ENCODE data around the gene CDH15.

CDH15 gene, protein sequence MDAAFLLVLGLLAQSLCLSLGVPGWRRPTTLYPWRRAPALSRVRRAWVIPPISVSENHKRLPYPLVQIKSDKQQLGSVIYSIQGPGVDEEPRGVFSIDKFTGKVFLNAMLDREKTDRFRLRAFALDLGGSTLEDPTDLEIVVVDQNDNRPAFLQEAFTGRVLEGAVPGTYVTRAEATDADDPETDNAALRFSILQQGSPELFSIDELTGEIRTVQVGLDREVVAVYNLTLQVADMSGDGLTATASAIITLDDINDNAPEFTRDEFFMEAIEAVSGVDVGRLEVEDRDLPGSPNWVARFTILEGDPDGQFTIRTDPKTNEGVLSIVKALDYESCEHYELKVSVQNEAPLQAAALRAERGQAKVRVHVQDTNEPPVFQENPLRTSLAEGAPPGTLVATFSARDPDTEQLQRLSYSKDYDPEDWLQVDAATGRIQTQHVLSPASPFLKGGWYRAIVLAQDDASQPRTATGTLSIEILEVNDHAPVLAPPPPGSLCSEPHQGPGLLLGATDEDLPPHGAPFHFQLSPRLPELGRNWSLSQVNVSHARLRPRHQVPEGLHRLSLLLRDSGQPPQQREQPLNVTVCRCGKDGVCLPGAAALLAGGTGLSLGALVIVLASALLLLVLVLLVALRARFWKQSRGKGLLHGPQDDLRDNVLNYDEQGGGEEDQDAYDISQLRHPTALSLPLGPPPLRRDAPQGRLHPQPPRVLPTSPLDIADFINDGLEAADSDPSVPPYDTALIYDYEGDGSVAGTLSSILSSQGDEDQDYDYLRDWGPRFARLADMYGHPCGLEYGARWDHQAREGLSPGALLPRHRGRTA

DNA sequence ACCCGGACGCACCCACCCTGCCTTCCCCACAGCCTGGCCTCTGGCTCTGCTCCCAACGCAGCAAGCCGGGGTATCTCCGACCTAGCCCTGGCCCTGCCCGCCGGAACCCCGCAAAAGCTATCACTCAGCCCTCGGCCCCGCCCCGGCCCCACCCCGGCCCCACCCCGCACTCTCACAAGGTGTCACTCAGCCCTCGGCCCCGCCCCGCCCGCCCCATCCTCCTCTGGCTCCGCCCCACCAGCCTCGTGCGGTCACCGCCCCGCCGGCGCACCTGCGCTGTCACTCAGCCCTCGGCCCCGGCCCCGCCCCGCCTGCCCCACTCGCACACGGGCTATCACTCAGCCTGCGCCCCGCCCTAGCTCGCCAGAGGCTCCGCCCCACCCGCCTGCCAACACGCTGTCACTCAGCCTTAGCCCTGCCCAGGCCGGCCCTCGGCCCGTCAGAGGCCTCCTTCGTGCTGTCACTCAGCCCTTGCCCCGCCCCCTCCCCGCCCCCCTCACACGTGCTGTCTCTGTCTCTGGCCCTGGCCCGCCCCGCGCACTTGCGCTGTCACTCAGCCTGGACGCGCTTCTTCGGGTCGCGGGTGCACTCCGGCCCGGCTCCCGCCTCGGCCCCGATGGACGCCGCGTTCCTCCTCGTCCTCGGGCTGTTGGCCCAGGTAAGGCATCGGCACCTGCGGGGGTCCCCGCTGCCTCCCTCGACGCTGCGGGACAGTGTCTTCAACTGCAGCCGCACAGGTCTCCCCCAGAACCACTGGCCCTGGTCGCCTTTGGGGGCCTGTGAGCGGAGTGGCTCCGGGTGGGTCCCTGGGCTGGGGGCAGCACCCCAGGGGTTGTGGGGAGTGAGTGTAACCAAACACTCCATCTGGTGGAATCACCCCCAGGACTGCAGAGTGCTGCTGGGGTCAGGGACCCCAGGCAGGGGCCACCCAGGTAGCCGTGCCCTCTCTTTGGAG, at the start of gene CDH15:
Gene CDH15, plus strand, starts transcription at position 533 of the 955 bp plus-strand sequence. Its CDS starts 84 bp downstream, at position 617.
- FAIRE-seq = no peak

DNA sequence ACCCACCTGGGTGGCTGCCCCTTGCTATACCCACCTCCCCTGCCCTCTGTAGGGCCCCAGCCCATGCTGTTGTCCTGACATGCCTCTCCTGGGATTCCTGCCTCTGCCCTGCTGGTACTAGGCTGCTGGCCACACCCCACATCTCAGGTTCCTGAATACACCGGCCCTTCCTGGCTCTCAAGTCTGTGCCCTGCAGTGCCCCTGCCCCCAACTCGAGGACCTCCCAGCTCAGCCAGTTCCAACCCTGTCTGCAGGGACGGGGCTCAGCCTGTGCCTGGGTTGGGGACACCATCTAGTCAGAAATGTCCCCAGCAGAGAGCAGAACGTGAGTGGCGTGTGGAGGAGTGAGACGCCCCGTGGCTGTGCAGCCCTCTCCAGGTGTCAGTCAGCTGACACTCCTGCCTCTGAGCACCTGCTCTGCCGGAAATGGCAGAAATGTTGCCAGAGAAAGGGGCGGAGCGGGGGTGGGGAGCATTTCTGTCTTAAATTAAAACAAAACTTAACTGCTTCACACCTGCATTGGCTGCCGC, 49.2 kb upstream of the CDH15 start:
- no peak for FAIRE-seq

DNA sequence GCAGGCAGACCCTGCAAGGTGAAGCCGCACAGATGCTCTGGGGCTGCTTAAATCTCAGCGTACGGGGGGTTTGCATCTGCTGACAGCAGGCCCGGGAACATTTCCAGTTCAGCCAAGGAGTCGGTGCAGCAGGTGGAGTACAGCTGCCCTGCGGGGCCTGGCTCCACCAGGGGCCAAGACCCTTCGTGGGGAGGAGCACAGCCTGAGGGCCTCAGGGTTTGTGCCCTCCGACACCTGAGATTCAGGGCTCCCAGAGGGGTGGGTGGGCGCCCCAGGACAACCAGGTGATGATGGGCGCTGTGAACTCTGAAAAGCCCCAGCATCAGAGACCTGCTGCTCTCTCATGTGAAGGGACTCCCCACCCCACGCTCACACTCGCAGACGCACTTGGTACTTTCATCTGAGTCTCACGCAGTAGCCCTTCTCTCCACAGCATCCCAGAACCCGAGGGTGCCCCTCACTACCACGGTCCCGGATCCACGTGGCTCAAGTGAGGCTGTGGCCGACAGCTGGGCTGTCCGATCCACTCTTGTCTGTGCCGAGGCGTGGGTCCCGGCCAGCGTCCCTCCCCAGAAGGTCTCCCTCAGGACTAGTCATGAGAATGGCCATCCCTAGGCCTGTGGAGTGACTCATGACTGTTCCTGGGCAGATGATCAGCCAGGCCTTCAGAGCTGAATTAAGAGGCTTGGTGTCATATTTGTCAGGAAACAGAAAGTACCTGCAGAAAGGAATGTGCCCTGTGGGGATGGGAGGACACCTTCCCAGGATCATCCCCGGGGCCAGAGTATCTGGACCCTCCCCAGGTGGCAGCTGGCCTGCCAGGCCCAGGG, 48.3 kb upstream of the CDH15 start:
- no peak for FAIRE-seq

DNA sequence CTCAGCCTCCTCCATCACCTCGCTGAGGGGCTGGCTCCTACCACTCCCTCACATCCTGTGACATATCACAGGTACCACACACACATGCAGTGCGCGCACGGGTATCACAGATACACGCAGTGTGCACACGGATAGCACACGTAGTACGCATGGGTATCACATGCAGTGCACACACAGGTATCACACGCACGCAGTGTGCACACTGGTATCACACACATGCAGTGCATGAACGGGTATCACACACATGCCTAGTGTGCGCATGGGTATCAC, 47.8 kb upstream of the CDH15 start:
- FAIRE-seq = no peak

DNA sequence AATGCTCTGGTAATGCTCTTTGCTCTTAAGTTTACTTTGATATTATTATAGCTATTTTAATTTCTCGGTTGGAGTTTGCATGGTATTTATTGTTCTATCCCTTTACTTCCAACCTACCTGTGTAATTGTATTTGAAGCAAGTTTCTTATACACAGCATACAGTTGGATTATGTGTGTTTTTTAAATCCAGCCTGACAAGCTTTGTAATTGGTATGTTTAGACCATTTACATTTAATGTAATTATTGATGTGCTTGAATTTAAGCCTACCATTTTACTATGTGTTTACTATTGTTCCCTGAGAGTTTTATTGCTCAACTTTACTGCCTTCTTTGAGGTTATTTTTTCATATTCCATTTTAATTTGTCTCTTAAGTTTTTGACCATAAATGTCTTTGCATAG, 42.2 kb upstream of the CDH15 start:
- FAIRE-seq = no peak

DNA sequence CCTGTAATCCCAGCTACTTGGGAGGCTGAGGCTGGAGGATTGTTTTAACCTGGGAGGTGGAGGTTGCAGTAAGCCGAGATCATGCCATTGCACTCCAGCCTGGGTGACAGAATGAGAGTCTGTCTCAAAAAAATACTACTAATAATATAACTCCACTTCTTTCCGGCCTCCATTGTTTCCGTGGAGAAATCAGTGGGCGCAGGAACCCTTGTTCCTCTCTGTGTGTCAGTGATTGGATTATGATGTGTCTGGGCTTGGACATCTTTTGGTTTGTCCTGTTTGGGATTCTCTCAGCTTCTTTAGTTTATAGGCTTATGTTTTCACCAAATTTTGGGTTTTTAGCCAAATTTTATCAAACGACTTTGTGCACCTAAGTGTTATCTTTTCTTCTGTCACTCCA, 41.1 kb upstream of the CDH15 start:
- FAIRE-seq = no peak

DNA sequence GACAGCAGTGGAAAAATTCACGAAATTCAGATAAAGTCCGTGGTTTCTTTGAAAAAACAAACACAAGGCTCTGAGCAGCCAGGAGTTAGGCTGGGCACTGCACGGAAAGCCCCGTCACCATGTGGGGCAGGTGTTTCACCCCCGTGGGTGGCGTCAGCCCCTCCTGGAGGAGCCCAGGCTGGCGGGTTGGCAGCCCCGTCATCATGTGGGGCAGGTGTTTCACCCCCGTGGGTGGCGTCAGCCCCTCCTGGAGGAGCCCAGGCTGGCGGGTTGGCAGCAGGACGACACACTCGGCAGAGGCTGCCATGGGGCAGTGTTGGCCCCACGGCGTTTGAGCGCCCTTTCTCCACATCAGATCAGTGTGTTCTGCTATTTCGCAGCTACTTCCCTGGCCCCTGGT, 39.8 kb upstream of the CDH15 start:
- FAIRE-seq = no peak

DNA sequence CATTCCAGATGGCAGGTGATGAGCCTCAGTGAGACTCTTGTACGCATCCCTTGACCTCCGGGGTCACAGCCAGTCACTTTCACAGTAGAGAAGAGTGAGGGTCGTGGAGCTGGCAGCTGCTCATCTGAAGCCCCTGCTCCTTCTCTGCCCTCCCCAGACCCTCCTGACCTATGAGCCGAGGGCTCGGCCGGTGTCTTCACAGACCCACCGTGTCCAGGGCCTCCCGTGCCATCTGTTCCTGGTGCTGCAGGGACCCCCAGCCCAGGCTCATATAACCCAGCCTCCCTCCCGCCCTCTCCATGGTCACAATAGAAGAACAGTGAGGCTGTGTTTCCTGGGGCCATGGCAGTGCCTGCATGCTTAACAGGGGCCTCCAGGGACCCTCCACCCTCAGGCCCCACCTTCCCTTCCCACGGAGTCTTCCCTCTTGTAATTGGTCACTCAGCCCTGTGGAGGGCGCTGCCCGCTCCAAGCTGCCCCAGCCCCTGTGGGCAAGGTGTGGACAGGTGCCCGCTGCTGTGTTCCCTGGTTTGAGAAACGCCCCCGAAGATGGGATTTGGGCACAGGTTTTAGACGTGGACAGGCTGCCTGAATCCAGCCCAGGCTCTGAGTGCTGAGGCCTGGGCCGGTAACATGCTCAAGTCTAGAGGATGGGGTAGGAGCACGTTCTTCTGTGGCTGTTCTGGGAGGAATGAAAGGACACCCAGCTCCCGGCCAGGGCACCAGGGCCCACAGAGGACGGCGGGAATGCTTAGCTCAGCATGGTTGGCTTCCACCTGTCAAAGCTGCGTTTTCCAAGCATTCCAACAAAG, 39.1 kb upstream of the CDH15 start:
- FAIRE-seq = no peak

DNA sequence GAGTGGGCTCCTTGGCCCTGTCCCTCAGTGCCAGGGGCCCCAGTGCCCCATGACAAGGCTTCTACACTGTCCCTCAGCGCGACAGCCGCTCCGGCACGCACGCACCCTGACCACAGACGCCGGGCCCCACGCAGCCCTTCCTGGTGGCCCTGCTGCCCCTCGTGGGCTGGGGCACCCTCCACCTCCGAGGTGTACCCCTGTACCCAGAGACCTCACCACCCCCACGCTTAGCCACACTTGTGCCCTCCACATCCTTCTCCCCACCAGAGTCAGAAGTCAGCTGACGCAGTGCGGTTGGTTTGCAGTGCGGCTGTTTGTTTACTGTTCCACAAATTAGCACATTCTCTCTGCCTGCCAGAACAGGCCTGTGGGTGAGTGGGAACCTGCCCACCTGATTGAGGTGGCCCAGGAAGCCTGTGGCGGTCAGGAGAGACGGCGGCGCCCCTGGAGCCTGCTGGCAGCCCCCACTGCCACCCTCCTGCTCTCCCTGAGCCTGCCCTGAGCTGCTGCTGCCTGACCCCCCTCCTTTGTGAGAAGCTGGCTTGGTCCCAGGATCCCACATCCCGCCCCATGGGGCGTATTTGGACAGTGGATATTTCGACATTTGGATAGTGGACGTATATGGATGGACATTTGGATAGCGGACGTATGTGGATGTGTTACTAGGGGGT, 38.0 kb upstream of the CDH15 start:
- FAIRE-seq = no peak

DNA sequence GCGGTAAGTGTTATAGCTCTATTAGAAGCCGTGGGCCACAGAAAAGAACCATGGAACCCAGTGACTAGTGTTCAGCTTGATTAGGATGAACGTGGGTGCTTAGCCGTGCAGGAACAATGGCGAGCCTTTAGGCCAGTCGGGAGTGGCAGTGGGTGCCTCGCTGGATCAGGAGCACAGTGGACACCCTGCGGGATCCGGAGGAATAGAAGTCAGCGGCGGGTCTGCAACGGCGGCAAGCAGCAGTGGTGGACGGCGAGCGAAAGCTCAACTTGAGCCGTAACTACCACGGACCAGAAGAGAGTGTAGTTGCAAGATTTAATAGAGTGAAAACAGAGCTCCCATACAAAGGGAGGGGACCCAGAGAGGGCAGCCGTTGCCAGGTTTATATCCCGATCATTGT, 37.3 kb upstream of the CDH15 start:
- no peak for FAIRE-seq

DNA sequence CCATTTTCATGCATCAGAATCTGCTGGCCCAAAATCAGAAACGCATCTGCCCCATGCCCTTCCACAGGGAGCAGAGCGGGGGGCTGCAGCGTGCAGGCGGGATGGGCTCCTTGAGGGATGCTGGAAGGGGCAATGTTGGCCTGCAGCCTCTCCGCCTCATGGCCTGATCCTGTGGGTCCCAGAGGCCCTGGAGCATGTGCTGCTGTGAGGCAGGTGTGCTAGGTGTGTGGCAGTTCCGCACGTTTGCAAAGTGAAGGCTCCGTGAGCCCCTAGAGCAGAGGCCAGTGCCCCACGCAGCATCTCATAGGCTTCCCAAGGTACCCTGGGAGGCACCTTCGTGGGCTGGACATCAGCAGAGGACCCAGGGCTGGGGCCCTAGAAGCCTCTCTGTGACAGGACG, 36.4 kb upstream of the CDH15 start:
- no peak for FAIRE-seq

DNA sequence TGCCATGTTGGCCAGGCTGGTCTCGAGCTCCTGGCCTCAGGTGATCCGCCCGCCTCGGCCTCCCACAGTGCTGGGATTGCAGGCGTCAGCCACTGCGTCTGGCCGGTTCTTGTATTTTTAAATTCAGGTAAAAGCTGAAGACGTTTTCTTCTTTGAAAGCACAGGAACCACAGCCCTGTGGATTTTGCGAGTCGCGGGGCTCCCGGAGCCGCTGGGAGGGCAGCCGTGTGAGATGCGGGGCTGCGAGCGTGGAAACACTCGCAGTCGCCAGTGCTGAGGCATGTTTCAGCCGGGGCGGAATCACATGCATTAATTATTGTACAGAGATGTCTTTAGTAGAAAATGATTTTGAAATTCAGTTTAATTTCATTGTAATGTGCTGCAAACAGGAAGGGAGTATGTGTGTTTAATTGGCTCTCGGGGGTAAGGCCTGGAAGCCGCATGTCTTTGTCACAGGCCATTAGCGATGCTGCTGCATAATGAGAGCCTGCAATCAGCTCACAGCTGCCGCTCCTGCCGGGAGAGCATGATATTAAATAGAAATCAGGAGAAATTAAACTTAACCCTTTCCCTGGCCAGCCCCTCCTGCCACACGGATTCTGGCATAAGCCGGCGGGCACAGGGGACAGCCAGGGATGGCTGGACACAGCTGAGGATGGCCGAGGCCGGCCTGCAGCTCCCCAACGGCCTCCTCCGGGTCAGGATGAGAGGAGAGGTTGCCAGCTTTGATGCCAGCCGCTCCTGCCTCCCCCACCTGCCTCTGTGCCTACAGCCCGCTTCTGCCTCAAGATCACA, 35.4 kb upstream of the CDH15 start:
- FAIRE-seq = no peak

DNA sequence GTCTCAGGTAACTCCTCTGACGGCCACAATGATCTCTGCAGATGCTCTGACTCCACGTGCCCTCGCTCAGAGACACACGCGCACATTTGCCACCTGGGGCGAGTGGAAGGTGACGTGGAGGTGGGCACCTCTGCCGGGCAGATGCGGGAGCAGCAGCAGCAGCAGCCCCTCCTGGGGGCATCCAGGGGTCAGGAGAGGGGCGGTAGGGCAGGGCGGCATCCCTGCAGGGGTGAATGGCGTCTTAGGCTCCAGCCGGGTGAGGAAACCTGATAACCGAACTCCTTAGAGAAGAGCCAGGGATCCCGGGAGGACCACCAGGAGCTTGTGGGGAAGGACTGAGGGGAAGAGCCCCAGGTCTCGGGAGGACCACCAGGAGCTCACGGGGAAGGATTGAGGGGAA, 34.6 kb upstream of the CDH15 start:
- no peak for FAIRE-seq

DNA sequence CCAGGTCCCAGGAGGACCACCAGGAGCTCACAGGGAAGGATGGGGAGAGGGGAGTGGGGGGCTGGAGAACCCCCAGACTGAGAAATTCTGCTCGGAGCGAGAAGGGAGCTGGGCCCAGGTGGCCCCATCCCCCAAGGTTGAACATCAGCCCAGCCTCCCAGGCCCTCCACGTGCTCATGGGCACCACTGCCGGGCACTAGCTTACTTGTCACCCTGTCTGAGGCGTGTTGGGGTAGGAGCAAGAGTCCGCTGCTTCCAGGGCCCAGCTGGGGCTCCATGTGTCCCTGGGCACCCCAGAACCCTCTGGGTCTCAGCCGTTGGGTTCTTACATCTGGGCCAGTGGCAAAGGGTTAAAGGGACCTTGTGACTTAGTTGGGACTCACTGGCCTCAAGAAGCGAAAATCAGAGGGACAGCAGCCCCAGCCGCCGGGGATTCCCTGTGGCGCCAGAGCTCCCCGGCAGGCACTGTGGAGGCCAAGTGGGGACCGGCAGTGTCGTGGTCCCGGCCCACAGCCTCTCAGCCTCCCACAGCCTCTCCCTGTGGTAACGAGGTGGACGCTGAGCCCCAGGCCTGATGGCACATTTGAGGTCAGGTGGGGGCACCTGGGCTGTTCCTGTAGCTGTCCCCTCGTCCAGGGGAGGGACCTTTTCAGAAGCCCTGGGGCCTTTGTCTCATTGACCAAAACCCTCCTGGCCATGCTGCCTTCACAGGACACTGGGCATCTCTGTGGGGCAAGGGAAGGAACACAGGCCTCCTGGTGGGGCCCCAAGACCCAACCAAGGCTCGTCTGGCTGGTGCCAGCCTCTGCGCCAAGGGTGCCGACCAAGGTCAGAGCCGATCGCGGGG, 33.7 kb upstream of the CDH15 start:
- FAIRE-seq = no peak

DNA sequence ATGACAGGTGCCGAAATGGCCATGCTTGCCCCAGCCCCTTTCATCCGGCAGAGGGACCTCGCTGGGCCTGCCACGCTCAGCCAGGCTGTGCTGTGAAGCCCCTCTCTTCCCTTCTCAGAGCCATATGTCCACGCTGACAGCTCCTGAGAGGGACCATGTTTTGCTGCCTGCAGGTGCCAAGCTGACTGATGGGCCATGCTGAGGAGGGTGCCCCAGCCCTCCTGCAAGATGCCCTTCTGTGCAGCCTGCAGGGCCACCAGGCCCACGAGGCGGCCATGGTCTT, 33.1 kb upstream of the CDH15 start:
- FAIRE-seq = no peak

DNA sequence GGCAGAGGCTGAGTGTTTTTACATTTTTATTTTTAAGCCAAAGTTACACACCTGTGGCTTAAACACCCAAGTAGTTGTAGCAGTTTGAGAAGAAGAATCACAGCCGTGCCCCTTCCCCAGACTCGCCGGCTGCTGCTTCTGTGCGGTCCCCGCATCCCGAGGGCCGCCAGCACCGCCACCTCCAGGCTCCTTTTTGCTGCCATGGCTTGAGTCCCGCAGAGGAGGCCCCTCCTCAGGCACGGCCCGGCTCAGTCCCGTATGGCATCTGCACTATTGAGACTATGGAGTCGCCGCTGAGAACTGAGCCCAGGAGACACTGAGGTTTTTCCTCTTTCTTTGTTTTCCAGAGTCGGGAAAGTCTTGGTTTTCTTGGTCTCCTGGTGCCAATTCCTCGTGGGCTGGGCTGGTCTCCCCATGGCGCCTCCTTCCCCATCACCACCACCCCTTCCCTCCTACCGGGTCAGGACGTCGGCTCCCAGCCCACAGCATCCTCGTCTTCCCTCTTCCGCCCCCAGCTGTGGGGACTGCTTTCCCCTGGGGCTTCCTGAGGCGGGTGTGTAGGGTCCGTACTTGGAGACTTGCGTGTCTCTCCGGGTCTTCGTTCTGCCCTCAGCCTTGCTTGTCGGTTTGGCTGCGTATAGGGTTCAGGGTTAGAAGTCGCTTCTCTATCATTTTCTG, 32.6 kb upstream of the CDH15 start:
- FAIRE-seq = no peak

DNA sequence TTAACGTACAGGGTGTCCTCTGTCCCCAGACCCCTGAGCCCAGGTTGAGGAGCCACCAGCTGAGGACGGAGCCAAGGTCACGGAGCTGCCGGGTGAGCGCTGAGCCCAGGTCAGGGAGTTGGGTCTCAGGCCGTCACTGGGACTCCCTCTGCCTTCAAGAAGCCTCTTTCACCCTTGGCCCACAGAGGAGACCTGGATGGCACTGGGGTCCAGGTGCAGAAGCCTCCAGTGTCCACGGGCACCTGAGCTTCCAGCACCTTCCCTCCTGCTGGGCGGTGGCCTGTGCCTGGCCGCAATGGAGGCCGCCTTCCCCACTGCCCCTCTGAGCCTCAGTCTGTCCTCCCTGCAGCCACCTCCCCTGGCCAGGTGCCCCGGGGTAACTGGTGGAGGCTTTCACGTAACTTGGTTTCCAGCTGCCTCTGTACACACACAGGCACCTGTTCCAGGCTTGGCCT, 31.6 kb upstream of the CDH15 start:
- no peak for FAIRE-seq

DNA sequence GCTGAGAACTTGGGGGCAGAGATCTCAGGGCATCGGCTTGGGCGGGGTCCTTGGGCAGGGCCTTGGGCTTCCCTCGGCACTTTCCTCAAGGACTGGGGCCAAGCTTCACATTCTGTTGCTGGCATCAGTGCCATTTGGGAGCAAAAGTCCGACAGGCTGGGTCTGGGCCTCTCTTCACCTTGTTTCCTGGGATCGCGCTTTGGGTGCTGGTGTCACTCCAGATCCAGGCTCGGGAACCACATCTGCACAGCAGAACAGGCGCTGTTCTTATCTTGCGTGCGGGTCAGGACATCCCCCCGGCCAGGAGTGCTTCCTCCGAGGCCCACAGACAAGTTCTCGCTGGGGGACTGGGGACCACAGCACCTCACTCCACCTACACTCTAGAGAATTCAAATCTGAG, 31.1 kb upstream of the CDH15 start:
- no peak for FAIRE-seq
